Right ventricle myocardium superior (tissue), 1 donor: Measurements from ENCODE around the gene PPM1E. TPM values are rescaled to one million over a fixed set of nuclear protein-coding genes. Genes with fewer than 3 reads are reported as not detected.
"Not testable (repeated sequence)": the region's sequence is repeated elsewhere in the genome, so short reads cannot be mapped to it uniquely, and the experiment has no call there.

Experiments
- ATAC-seq: fragments of 200-7000 bp; cut with Tn5 transposase; one replicate; pipeline ENCODE4 v1.9.1; 2020; ENCODE audit warnings: mild to moderate bottlenecking; ENCODE audit not compliant: poor library complexity
- DNase-seq: peaks from one replicate; pipeline ENCODE4 v3.0.0-alpha.2; 2020
- intact Hi-C: fragments of 100-400 bp; cut with DNase I; formaldehyde crosslinking; loops from one replicate; pipeline ENCODE4 v1.11.2; 2022
- total RNA-seq: library from RNA; stranded (reverse); fragmentation: NEBNext Ultra II Directional; extraction: Animal tissue kit (Norgen Biotek cat#: 25700); gene quantifications from one replicate; pipeline ENCODE4 v1.2.1, GENCODE V29; 2021
- donor health status: DM: no; HTN: yes; CAD: no; lungs with severe emphysema.

PPM1E gene
- total RNA-seq, 1 donor from 2014 or later, result 1.7 TPM

DNA sequence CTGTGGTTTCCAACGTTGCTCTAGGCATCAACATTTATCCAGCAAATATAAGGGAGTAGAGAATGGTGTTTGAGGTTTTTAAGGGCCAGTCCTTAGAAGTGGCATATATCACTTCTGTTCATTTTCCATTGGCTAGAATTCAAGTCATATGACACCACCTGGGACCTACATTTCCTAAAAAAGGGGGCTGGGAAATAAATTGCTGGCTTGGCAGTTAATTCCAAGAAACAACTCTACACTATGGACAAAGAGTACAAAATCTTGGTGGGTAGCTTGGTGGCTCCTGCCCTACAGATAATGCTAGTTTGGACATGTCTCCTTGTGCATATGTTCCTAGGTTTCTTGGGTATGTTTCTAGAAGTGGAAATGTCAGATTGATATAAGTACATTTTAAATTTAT, 7.6 kb downstream of the PPM1E start:
- intact Hi-C loops, result no loop called here
- ATAC-seq, result no peak
- no peak for DNase-seq

GRCh38 chr17:58764373-58764772, 8.7 kb downstream of the PPM1E start:
- DNase-seq (no peak), ATAC-seq (no peak)
- intact Hi-C loops, result no loop called here

- intact Hi-C loops, DNase-seq, ATAC-seq: not testable (repeated sequence)
Measured at GRCh38 chr17:58778482-58778881, 22.8 kb downstream of the PPM1E start.

- intact Hi-C loops, result no loop called here
- DNase-seq, result no peak
- no peak for ATAC-seq
Measured at GRCh38 chr17:58779446-58779845, 23.8 kb downstream of the PPM1E start.

DNA sequence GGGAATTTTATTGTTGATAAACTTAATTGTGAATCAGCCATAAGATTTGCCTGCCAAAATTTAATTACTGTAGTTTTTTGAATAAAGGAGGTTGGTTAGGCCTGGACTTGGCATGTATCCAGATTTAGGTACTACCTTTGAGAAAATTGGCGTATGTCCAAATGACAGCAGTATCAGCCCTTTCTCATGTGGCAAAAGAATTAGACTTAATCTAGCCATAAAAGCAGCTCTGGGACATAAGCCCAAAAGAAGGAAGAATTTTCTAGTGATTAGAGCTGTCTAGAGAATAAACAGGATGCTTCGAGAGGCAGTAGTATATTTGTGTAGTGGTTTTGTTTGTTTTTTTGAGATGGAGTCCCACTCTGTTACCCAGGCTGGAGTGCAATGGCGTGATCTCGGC, 27.7 kb downstream of the PPM1E start:
- intact Hi-C loops, result no loop called here
- no peak for ATAC-seq
- no peak for DNase-seq

GRCh38 chr17:58785097-58785496, 29.4 kb downstream of the PPM1E start:
- DNase-seq (no peak), ATAC-seq (no peak)
- intact Hi-C loops, result no loop called here

- intact Hi-C loops, result no loop called here
- ATAC-seq, result no peak
- DNase-seq, result no peak
Measured at GRCh38 chr17:58786586-58787295, 31.1 kb downstream of the PPM1E start.

- DNase-seq (no peak), ATAC-seq (no peak)
- intact Hi-C loops, result no loop called here
Measured at GRCh38 chr17:58788199-58788598, 32.5 kb downstream of the PPM1E start.

- intact Hi-C loops, result no loop called here
Measured at GRCh38 chr17:58789160-58789559, 33.5 kb downstream of the PPM1E start.

DNA sequence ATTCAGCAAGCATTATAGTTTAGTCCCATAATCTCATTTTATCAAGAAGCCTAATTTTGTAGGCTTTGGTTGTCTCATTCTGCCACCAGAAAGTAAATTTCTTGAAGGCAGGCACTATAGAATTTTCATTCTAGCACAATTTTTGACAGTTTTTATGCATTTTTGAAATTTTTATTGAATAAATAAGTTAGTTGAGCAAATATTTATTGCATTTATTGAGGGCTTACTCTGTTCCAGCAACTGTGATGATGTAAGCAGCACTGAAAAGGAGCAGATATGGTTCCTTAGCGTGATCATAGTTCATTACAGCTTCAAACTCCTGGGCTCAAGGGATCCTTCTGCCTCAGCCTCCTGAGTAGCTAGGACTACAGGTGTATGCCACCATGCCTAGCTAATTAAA, 34.2 kb downstream of the PPM1E start:
- no peak for DNase-seq
- ATAC-seq, result no peak
- intact Hi-C loops, result no loop called here

More at GRCh38 chr17:58789160-58789559, 33.5 kb downstream of the PPM1E start:
- ATAC-seq, result no peak
- DNase-seq, result no peak

GRCh38 chr17:58794508-58794907, 38.9 kb downstream of the PPM1E start:
- intact Hi-C loops, ATAC-seq, DNase-seq: not testable (repeated sequence)

DNA sequence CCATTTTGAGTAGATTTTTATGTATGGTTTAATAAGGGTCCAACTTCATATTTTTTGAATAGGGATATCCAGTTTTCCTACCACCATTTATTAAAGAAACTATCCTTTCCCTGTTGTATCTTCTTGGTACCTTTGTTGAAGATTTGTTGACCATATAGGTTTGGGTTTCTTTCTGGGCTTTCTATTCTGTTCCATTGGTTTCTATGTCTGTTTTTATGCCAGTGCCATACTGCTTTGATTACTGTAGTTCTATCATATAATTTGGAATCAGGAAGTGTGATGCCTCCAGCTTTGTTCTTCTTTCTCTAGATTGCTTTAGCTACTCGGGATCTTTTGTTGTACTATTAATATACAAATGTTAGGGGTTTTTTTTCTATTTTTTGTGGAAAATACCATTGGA, 46.5 kb downstream of the PPM1E start:
- intact Hi-C loops, result no loop called here
- ATAC-seq, result no peak
- no peak for DNase-seq

DNA sequence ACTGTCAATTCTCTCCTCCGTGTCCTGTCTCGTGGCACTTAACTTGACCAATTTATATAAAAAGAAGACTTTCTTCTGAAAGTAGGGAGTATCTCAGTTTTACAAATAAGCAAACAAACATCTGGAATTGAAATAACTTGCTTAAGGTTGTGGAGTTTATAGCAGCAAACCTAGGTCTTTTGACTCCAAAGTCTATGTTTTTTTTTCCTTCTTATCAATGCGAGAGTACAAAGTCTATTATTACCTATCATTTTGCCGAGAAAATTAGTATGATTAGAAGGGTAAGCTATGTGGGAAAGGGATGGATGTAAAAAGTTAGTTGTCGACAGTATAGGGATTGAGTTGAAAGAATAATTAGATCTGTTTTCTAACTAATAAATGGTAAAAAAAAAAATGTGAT, 50.4 kb downstream of the PPM1E start:
- intact Hi-C loops, result no loop called here
- DNase-seq, result no peak
- ATAC-seq, result no peak

DNA sequence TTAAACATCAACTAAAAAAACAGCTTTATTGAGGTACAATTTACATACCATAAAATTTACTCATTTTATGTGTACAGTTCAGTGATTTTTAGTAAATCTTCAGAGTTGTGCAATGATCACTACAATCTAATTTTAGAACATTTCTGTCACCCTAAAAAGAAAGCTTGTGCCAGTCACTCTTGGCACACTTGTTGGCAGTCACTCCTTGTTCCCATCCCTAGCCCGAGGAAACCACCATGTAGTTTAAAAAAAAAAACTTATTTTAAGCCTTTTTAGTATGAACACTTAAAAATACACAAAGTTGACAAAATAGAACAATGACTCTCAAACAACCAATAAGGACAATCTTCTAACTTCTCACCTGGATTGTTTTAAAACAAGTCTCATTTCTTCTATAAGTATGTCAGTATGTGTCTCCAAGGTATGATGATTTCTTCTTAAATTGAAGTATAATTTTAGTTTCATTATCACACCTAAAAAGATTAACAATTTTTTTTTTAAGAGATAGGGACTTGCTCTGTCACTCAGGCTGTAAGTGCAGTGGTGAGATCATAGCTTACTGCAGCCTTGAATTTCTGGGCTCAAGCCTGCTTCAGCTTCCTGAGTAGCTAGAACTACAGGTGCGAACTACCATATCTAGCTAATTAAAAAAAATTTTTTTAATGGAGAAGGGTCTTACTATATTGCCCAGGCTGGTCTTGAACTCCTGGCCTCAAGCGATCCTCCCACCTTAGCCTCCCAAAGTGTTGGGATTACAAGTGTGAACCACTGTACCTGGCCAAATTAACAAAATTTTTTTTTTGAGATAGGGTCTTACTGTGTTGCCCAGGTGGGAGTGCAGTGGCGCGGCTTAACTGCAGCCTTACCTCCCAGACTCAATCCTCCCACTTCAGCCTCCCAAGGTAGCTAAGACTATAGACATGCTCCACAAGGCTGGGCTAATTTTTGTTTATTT, 53.2 kb downstream of the PPM1E start:
- intact Hi-C loops, result no loop called here
- ATAC-seq, result peak; percentile 89
- no peak for DNase-seq

GRCh38 chr17:58809564-58809936, 53.9 kb downstream of the PPM1E start:
- DNase-seq (no peak), ATAC-seq (peak; percentile 25)
- intact Hi-C loops, result no loop called here

GRCh38 chr17:58811290-58811689, 55.6 kb downstream of the PPM1E start:
- DNase-seq, result no peak
- no peak for ATAC-seq
- intact Hi-C loops, result no loop called here

DNA sequence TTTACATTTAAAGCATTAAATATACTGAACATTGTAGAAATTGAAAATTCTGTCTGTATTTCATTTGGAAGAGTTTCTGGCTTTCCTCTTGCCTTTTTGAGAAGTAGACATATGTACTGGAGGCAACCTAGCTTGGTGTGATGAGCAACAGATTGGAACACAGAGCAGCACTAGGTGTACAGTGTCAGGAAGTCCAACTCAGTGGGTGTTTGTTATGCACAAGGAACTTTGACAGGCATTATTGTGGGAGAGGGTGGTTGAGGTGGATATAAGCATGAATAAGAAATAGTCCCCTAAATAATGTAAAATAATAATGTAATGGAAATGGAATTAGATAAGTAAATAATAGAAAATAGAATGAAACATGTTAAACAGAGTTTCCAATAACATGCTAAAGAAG, 58.1 kb downstream of the PPM1E start:
- intact Hi-C loops, result no loop called here
- ATAC-seq (no peak), DNase-seq (no peak)

- no peak for ATAC-seq
- intact Hi-C loops, result no loop called here
- no peak for DNase-seq
Measured at GRCh38 chr17:58818654-58819053, 63.0 kb downstream of the PPM1E start.

DNA sequence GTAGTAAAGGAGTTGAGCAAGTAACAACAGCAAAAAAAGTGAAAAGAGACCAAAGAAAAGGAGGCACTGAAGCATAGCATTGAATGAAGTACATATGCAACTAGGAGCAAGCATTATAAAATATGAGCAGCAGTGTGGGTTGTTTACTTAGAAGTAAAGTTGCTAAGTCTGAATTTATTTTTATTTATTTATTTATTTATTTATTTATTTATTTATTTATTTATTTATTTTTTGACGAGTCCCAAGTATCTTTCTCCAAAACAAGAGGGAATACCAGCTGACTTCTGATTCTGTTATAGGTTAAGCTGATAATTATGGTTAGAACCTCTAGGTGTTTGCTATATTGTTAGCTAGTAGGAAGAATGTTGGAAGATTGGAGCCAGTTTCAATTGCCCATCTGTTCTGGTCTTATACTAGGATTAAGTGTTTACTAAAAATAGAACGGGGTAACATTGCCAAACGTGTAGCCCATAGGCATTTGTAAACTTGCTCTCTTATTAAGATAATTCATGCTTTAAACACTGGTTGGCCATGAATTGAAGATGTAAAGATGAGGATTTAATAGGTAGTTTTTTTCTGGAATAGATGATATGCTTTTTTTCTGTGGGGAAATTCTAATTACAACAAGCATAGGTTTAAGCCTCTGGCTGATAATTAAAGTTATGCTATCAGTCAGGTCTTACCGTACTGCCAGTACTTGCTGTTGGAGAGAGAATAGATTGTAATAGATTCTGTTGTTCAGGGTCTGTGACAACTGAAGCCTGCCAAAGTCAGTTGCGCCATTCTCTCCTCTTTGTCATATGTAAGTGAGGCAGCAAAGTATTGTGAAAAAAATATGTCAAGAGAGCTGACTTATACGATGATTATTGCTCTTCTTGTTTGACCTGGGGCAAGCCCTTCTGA, 66.7 kb downstream of the PPM1E start:
- intact Hi-C loops, result no loop called here
- DNase-seq (no peak), ATAC-seq (peak; percentile 92)
